Astrocyte (in vitro differentiated cells and primary cell): ENCODE measurements around the gene SHROOM1. TPM values are rescaled to one million over a fixed set of nuclear protein-coding genes. Genes with fewer than 3 reads are reported as not detected.

ENCODE experiments used
- DNase-seq: peaks from one replicate; pipeline ENCODE4 v3.0.0-alpha.2; 2010; ENCODE audit warnings: low read depth
- FAIRE-seq: peaks from 2 replicates; lab custom pipeline; 2011; peaks lifted over from hg19 to GRCh38; lab: Jason Lieb, UNC
- H2AFZ ChIP-seq: 2 replicates; pipeline ENCODE4 v1.6.0; 2012; ENCODE audit warnings: low read depth, low read length, inconsistent platforms
- H3K27ac ChIP-seq: 2 replicates; pipeline ENCODE4 v1.5.1; 2011; ENCODE audit warnings: low read depth, low read length, inconsistent platforms
- H3K27me3 ChIP-seq: 2 replicates; pipeline ENCODE4 v1.6.0; 2011; ENCODE audit warnings: low read length, inconsistent platforms; ENCODE audit not compliant: insufficient read depth
- H3K36me3 ChIP-seq: 2 replicates; pipeline ENCODE4 v1.5.1; 2011; ENCODE audit warnings: low read length, inconsistent platforms; ENCODE audit not compliant: insufficient read depth
- H3K4me1 ChIP-seq: 2 replicates; pipeline ENCODE4 v1.5.1; 2011; ENCODE audit warnings: low read length, inconsistent platforms; ENCODE audit not compliant: insufficient read depth
- H3K4me2 ChIP-seq: 2 replicates; pipeline ENCODE4 v1.6.0; 2012; ENCODE audit warnings: low read length, inconsistent platforms
- H3K4me3 ChIP-seq: 2 replicates; pipeline ENCODE4 v1.5.1; 2011; ENCODE audit warnings: low read depth, mild to moderate bottlenecking, low read length, inconsistent platforms; ENCODE audit not compliant: insufficient read depth
- H3K79me2 ChIP-seq: 2 replicates; pipeline ENCODE4 v1.6.0; 2012; ENCODE audit warnings: mild to moderate bottlenecking, low read length, inconsistent platforms; ENCODE audit not compliant: insufficient read depth
- H3K9ac ChIP-seq: 2 replicates; pipeline ENCODE4 v1.6.0; 2012; ENCODE audit warnings: mild to moderate bottlenecking, low read length, inconsistent platforms
- H3K9me3 ChIP-seq: 2 replicates; pipeline ENCODE4 v1.5.1; 2012; ENCODE audit warnings: low read depth, mild to moderate bottlenecking, low read length, inconsistent platforms; ENCODE audit not compliant: insufficient read depth
- H4K20me1 ChIP-seq: 2 replicates; pipeline ENCODE4 v1.6.0; 2012; ENCODE audit warnings: low read length, inconsistent platforms; ENCODE audit not compliant: insufficient read depth
- H3K27ac Mint-ChIP-seq: one replicate; pipeline ENCODE4 v1.8.0; 2021; ENCODE audit warnings: mild to moderate bottlenecking, mixed read lengths; ENCODE audit not compliant: unreplicated experiment
- H3K27me3 Mint-ChIP-seq: one replicate; pipeline ENCODE4 v1.8.0; 2021; ENCODE audit warnings: low read depth, mixed read lengths; ENCODE audit not compliant: unreplicated experiment
- H3K36me3 Mint-ChIP-seq: one replicate; pipeline ENCODE4 v1.8.0; 2021; ENCODE audit warnings: low read depth, mixed read lengths; ENCODE audit not compliant: unreplicated experiment
- H3K4me1 Mint-ChIP-seq: one replicate; pipeline ENCODE4 v1.8.0; 2021; ENCODE audit warnings: low read depth, mixed read lengths; ENCODE audit not compliant: unreplicated experiment
- H3K4me3 Mint-ChIP-seq: one replicate; pipeline ENCODE4 v1.8.0; 2021; ENCODE audit warnings: mild to moderate bottlenecking, moderate library complexity, mixed read lengths; ENCODE audit not compliant: unreplicated experiment
- H3K9me3 Mint-ChIP-seq: one replicate; pipeline ENCODE4 v1.8.0; 2021; ENCODE audit warnings: mild to moderate bottlenecking, mixed read lengths; ENCODE audit not compliant: unreplicated experiment
- EZH2 ChIP-seq: IDR thresholded peaks from 2 replicates; pipeline ENCODE4 v1.6.1; 2012; ENCODE audit warnings: mild to moderate bottlenecking, low read length, inconsistent platforms; ENCODE audit not compliant: insufficient read depth
- total RNA-seq: library from RNA; stranded (reverse); gene quantifications from 2 replicates; pipeline ENCODE4 v1.2.1, GENCODE V29; 2021
- TF ChIP-seq, protein P1 (sequence below): IDR thresholded peaks from 2 replicates; pipeline ENCODE4 v1.5.1; 2011; ENCODE audit warnings: low read depth, mild to moderate bottlenecking, inconsistent platforms, low read length, moderate library complexity; ENCODE audit not compliant: insufficient read depth

Gene SHROOM1
- total RNA-seq, 1 donor from 2014 or later: 5.0 TPM

DNA sequence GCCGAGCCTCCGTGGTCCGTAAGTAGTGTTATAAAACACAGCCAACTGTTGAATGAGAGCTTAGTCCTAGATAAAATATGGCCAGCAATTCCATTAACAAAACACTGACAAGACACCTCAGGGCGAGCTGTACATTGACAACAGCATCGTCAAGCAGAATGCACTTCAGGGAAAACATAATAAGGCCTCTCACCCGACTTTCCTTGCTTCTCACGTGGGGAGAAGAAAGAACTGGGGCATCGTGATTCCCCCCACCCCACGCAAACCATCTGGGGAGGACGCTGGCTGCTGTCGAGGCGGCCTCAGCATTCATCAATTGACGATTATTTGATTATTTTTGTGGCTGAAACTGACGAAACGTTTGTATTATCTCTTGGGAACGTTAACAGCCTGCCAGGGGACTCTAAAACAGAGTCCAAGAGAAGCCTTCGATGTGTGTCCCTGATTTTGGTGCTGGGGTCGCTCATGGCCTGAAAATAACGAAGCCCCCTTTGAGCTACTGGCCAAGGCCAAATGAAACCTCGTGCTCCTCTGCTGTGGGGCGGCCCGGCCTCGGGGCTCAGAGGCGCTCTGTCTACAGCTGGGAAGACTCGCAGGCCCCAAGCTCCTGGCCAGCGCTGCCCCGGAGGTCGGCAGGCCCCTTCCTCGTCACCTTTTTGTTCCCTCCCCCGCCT is 35.4 kb upstream of the SHROOM1 start:
- Mint-ChIP-seq H3K27me3 (no peaks in the 10 kb centered on the region), H3K9me3 (no peaks in the 10 kb centered on the region), H3K4me1 (peaks cover 14% of the 10 kb centered on the region), H3K27ac (peak overlapping the region; percentile 98), H3K36me3 (peaks cover 8% of the 10 kb centered on the region), H3K4me3 (peak overlapping the region; percentile 99)
- Histone ChIP-seq H3K9me3 (no peaks in the 10 kb centered on the region), H3K79me2 (peaks cover 19% of the 10 kb centered on the region), H3K27ac (peak overlapping the region; percentile 94), H3K9ac (peak overlapping the region; percentile 94), H3K36me3 (peaks cover 5% of the 10 kb centered on the region), H3K27me3 (peaks cover 5% of the 10 kb centered on the region), H2AFZ (peak overlapping the region; percentile 66), H4K20me1 (peaks cover 3% of the 10 kb centered on the region), H3K4me2 (peak overlapping the region; percentile 87), H3K4me3 (peak overlapping the region; percentile 84), H3K4me1 (peaks cover 6% of the 10 kb centered on the region)
- TF ChIP-seq EZH2: no peak
- TF ChIP-seq, protein P1, sequence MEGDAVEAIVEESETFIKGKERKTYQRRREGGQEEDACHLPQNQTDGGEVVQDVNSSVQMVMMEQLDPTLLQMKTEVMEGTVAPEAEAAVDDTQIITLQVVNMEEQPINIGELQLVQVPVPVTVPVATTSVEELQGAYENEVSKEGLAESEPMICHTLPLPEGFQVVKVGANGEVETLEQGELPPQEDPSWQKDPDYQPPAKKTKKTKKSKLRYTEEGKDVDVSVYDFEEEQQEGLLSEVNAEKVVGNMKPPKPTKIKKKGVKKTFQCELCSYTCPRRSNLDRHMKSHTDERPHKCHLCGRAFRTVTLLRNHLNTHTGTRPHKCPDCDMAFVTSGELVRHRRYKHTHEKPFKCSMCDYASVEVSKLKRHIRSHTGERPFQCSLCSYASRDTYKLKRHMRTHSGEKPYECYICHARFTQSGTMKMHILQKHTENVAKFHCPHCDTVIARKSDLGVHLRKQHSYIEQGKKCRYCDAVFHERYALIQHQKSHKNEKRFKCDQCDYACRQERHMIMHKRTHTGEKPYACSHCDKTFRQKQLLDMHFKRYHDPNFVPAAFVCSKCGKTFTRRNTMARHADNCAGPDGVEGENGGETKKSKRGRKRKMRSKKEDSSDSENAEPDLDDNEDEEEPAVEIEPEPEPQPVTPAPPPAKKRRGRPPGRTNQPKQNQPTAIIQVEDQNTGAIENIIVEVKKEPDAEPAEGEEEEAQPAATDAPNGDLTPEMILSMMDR: no peak
- DNase-seq (no peak), FAIRE-seq (no peak)

DNA sequence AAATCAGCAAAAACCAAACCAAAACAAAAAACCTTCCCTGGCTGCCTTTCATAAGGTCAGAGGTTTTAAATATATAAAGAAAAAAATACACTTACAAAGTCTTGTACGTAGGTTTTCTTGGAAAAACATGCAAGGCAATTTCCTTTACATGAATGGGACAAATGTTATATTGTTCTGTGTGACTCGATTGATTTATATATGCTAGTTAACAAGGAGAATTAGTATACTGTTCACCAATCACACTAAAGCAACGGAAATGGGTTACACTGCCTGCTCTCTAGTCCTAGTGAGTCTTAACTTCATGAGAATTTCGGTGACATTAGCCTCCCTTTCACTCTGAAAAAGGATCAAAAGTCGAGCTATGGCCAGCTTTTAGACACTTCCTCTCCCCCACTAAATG is 30.3 kb upstream of the SHROOM1 start:
- no peak overlapping the region for H3K27ac ChIP-seq
- TF ChIP-seq EZH2: no peak
- TF ChIP-seq, protein P1: no peak
- peaks cover 2% of the 10 kb centered on the region for H3K4me1 ChIP-seq
- H4K20me1 ChIP-seq: no peaks in the 10 kb centered on the region
- H3K4me2 ChIP-seq: no peak overlapping the region
- no peak overlapping the region for H3K4me3 ChIP-seq
- peaks cover 5% of the 10 kb centered on the region for H3K27me3 ChIP-seq
- H3K27ac Mint-ChIP-seq: no peak overlapping the region
- FAIRE-seq: no peak
- H3K27me3 Mint-ChIP-seq: no peaks in the 10 kb centered on the region
- peaks cover 2% of the 10 kb centered on the region for H3K4me1 Mint-ChIP-seq
- H3K36me3 Mint-ChIP-seq: no peaks in the 10 kb centered on the region
- H3K79me2 ChIP-seq: no peaks in the 10 kb centered on the region
- H2AFZ ChIP-seq: no peak overlapping the region
- no peaks in the 10 kb centered on the region for H3K36me3 ChIP-seq
- H3K9me3 ChIP-seq: no peaks in the 10 kb centered on the region
- H3K4me3 Mint-ChIP-seq: no peak overlapping the region
- DNase-seq: no peak
- no peak overlapping the region for H3K9ac ChIP-seq
- no peaks in the 10 kb centered on the region for H3K9me3 Mint-ChIP-seq

- no peaks in the 10 kb centered on the region for H4K20me1 ChIP-seq
- no peak overlapping the region for H3K4me3 ChIP-seq
- H3K9me3 Mint-ChIP-seq: no peaks in the 10 kb centered on the region
- no peak overlapping the region for H2AFZ ChIP-seq
- H3K27me3 Mint-ChIP-seq: no peaks in the 10 kb centered on the region
- H3K4me1 Mint-ChIP-seq: peaks cover 2% of the 10 kb centered on the region
- H3K27ac Mint-ChIP-seq: no peak overlapping the region
- no peaks in the 10 kb centered on the region for H3K36me3 Mint-ChIP-seq
- no peak overlapping the region for H3K4me3 Mint-ChIP-seq
- DNase-seq: no peak
- FAIRE-seq: no peak
- H3K9me3 ChIP-seq: no peaks in the 10 kb centered on the region
- H3K27ac ChIP-seq: no peak overlapping the region
- H3K4me2 ChIP-seq: no peak overlapping the region
- H3K4me1 ChIP-seq: no peaks in the 10 kb centered on the region
- TF ChIP-seq, protein P1: no peak
- TF ChIP-seq EZH2: no peak
- H3K9ac ChIP-seq: no peak overlapping the region
- H3K79me2 ChIP-seq: no peaks in the 10 kb centered on the region
- H3K27me3 ChIP-seq: peaks cover 5% of the 10 kb centered on the region
- no peaks in the 10 kb centered on the region for H3K36me3 ChIP-seq
These were observed 29.5 kb upstream of the SHROOM1 start for GRCh38 chr5:132859889-132860437.
